H1 (cell line): ENCODE results near the gene RPS15. TPM values are rescaled to one million over a fixed set of nuclear protein-coding genes. Genes with fewer than 3 reads are reported as not detected.
A peak's percentile ranks its signal among the peaks of the same experiment; 100 is the strongest.

Source experiments
- CTCF ChIA-PET: fragments of 300-600 bp; sonication (Branson Sonifier 250); formaldehyde crosslinking; loops from one replicate; lab custom pipeline; 2021; ENCODE audit not compliant: partially characterized antibody; lab: Charles Lee
- POLR2A ChIA-PET: fragments of 300-600 bp; sonication (Branson Sonifier 250); formaldehyde crosslinking; loops from one replicate; lab custom pipeline; 2021; ENCODE audit warnings: inconsistent platforms; ENCODE audit not compliant: partially characterized antibody; lab: Charles Lee
- DNase-seq, 2 experiments: peaks; one replicate each; pipeline versions ENCODE4 v3.0.0 to v3.0.0-alpha.2; 2010 to 2022; ENCODE audit warnings: low spot score in 2 of 2, low read depth in 1 of 2, mixed read lengths in 1 of 2
- FAIRE-seq: peaks from 2 replicates; lab custom pipeline; 2011; peaks lifted over from hg19 to GRCh38; lab: Jason Lieb, UNC
- H2AFZ ChIP-seq: 2 replicates; pipeline ENCODE4 v1.8.1; 2012; ENCODE audit warnings: low read length, inconsistent platforms
- H2AK5ac ChIP-seq: 2 replicates; pipeline ENCODE4 v1.6.1; 2013; ENCODE audit warnings: low read depth, low read length
- H2BK120ac ChIP-seq: replicated peaks from 2 replicates; pipeline ENCODE3; 2013; ENCODE audit warnings: low read depth, low read length, inconsistent platforms
- H2BK12ac ChIP-seq: 2 replicates; pipeline ENCODE4 v1.6.1; 2013; ENCODE audit warnings: low read depth, low read length
- H2BK15ac ChIP-seq: 2 replicates; pipeline ENCODE4 v1.6.1; 2013; ENCODE audit warnings: low read length
- H2BK20ac ChIP-seq: 2 replicates; pipeline ENCODE4 v1.6.1; 2013; ENCODE audit warnings: low read length
- H2BK5ac ChIP-seq: 2 replicates; pipeline ENCODE4 v1.6.1; 2013; ENCODE audit warnings: low read depth, low read length
- H3K14ac ChIP-seq: 2 replicates; pipeline ENCODE4 v1.6.1; 2013; ENCODE audit warnings: inconsistent platforms; ENCODE audit not compliant: insufficient read length
- H3K18ac ChIP-seq: 2 replicates; pipeline ENCODE4 v1.6.1; 2013; ENCODE audit warnings: low read length; ENCODE audit errors: extremely low read depth
- H3K23ac ChIP-seq: 2 replicates; pipeline ENCODE4 v1.6.1; 2013; ENCODE audit warnings: inconsistent platforms; ENCODE audit not compliant: insufficient read length
- H3K23me2 ChIP-seq: 2 replicates; pipeline ENCODE4 v1.6.1; 2013; ENCODE audit warnings: low read depth, low read length
- H3K27ac ChIP-seq: 2 replicates; pipeline ENCODE4 v1.6.1; 2011; ENCODE audit warnings: low read depth, low read length, inconsistent platforms
- H3K27me3 ChIP-seq, 4 experiments: replicated peaks in 1 of 4; 1 replicate in 1 of 4; 2 replicates in 3 of 4; pipeline versions ENCODE4 v1.6.1 to v1.8.1; 2011 to 2013; ENCODE audit warnings: low read length in 3 of 4, mild to moderate bottlenecking in 3 of 4, inconsistent platforms in 2 of 4, mixed read lengths in 2 of 4, moderate library complexity in 1 of 4; ENCODE audit not compliant: control insufficient read depth in 3 of 4, insufficient read depth in 3 of 4; ENCODE audit errors: extremely low read depth in 1 of 4
- H3K36me3 ChIP-seq, 4 experiments: 2 replicates each; pipeline versions ENCODE4 v1.6.1 to v1.8.1; 2011 to 2013; ENCODE audit warnings: mild to moderate bottlenecking in 4 of 4, low read length in 3 of 4, moderate library complexity in 2 of 4, control low read depth in 1 of 4, inconsistent platforms in 1 of 4; ENCODE audit not compliant: insufficient read depth in 4 of 4, control insufficient read depth in 2 of 4
- H3K4ac ChIP-seq: replicated peaks from 2 replicates; pipeline ENCODE3; 2013; ENCODE audit warnings: low read length, low read depth, mixed read lengths, inconsistent platforms; ENCODE audit not compliant: insufficient read length
- H3K4me1 ChIP-seq, 4 experiments: replicated peaks in 1 of 4; 1 replicate in 1 of 4; 2 replicates in 3 of 4; pipeline versions ENCODE4 v1.6.1 to v1.8.1; 2011 to 2013; ENCODE audit warnings: low read length in 3 of 4, inconsistent platforms in 2 of 4, mixed read lengths in 1 of 4; ENCODE audit not compliant: insufficient read depth in 4 of 4, control insufficient read depth in 3 of 4
- H3K4me2 ChIP-seq, 2 experiments: 2 replicates each; pipeline versions ENCODE4 v1.6.1 to v1.8.1; 2011 to 2013; ENCODE audit warnings: low read depth in 2 of 2, low read length in 2 of 2, control low read depth in 1 of 2, inconsistent platforms in 1 of 2, mild to moderate bottlenecking in 1 of 2; ENCODE audit not compliant: insufficient read depth in 1 of 2
- H3K4me3 ChIP-seq, 4 experiments: fragments of 200-600, 300-600 bp in 1 of 4; sonication (generic), shearing (Covaris generic), sonication (Bioruptor Twin) in 1 of 4; 2 replicates each; pipeline versions ENCODE4 v1.5.1 to v1.8.1; 2011 to 2016; ENCODE audit warnings: low read length in 4 of 4, low read depth in 3 of 4, control low read depth in 2 of 4, inconsistent platforms in 2 of 4, mild to moderate bottlenecking in 2 of 4, mixed read lengths in 1 of 4, moderate library complexity in 1 of 4; ENCODE audit not compliant: insufficient read depth in 2 of 4; ENCODE audit errors: extremely low read depth in 1 of 4
- H3K56ac ChIP-seq: replicated peaks from 2 replicates; pipeline ENCODE3; 2013; ENCODE audit warnings: low read depth, mild to moderate bottlenecking, mixed read lengths, low read length, inconsistent platforms; ENCODE audit not compliant: insufficient read length
- H3K79me1 ChIP-seq: 2 replicates; pipeline ENCODE4 v1.6.1; 2013; ENCODE audit warnings: low read depth, low read length, control low read depth
- H3K79me2 ChIP-seq, 2 experiments: 2 replicates each; pipeline versions ENCODE4 v1.6.1 to v1.8.1; 2012 to 2013; ENCODE audit warnings: low read length in 2 of 2, mild to moderate bottlenecking in 2 of 2, inconsistent platforms in 1 of 2; ENCODE audit not compliant: insufficient read depth in 2 of 2, control insufficient read depth in 1 of 2
- H3K9ac ChIP-seq, 4 experiments: replicated peaks in 1 of 4; 1 replicate in 1 of 4; 2 replicates in 3 of 4; pipeline versions ENCODE4 v1.6.1 to v1.8.1; 2011 to 2013; ENCODE audit warnings: low read depth in 3 of 4, low read length in 3 of 4, control low read depth in 2 of 4, mild to moderate bottlenecking in 2 of 4, moderate library complexity in 2 of 4, inconsistent platforms in 1 of 4; ENCODE audit errors: extremely low read depth in 1 of 4
- H3K9me3 ChIP-seq, 2 experiments: 2 replicates each; pipeline versions ENCODE4 v1.6.1 to v1.8.1; 2012 to 2013; ENCODE audit warnings: mild to moderate bottlenecking in 2 of 2, moderate library complexity in 2 of 2, control low read depth in 1 of 2, inconsistent platforms in 1 of 2, low read depth in 1 of 2, low read length in 1 of 2, mixed read lengths in 1 of 2; ENCODE audit not compliant: insufficient read depth in 2 of 2
- H4K20me1 ChIP-seq, 2 experiments: replicated peaks in 1 of 2; 2 replicates each; pipeline versions ENCODE3 to v1.8.1; 2011 to 2013; ENCODE audit warnings: inconsistent platforms in 2 of 2, low read length in 2 of 2, mild to moderate bottlenecking in 1 of 2; ENCODE audit not compliant: insufficient read depth in 2 of 2, control insufficient read depth in 1 of 2
- H4K5ac ChIP-seq: 2 replicates; pipeline ENCODE4 v1.6.1; 2013; ENCODE audit warnings: low read length, low read depth, mixed read lengths, inconsistent platforms; ENCODE audit not compliant: insufficient read length
- H4K8ac ChIP-seq: 2 replicates; pipeline ENCODE4 v1.8.0; 2013; ENCODE audit warnings: mild to moderate bottlenecking, moderate library complexity, low read length, inconsistent platforms; ENCODE audit not compliant: insufficient read depth; ENCODE audit errors: extremely low read depth
- H4K91ac ChIP-seq: replicated peaks from 2 replicates; pipeline ENCODE3; 2013; ENCODE audit warnings: low read length, mixed read lengths, inconsistent platforms; ENCODE audit not compliant: insufficient read length
- EZH2 ChIP-seq: fragments of 200-600 bp; sonication (generic); IDR thresholded peaks from 2 replicates; pipeline ENCODE4 v1.7.1; 2012; ENCODE audit warnings: low read depth, mild to moderate bottlenecking, moderate library complexity, low read length, inconsistent platforms; ENCODE audit not compliant: severe bottlenecking
- HDAC2 ChIP-seq, 2 experiments: fragments of 300-600 bp in 1 of 2; sonication (generic) in 1 of 2; IDR thresholded peaks; 2 replicates each; pipeline ENCODE4 v1.6.1; 2011 to 2012; ENCODE audit warnings: low read depth in 2 of 2, low read length in 2 of 2, mild to moderate bottlenecking in 2 of 2, moderate library complexity in 2 of 2, borderline replicate concordance in 1 of 2, inconsistent platforms in 1 of 2
- KDM1A ChIP-seq: fragments of 200-600, 300-600 bp; sonication (generic); IDR thresholded peaks from 2 replicates; pipeline ENCODE4 v1.7.1; 2016; ENCODE audit warnings: mild to moderate bottlenecking, low read length, borderline replicate concordance
- WGBS, 2 experiments: shearing (Covaris generic) in 1 of 2; methylation state at CpG; one replicate each; pipeline versions ENCODE4 v1.1.6 to v1.1.7; 2013 to 2015; ENCODE audit warnings: low lambda C conversion rate in 2 of 2, mixed read lengths in 2 of 2, inconsistent platforms in 1 of 2, low coverage in 1 of 2, missing lambda C conversion rate in 1 of 2; ENCODE audit not compliant: insufficient replicate concordance in 2 of 2, insufficient coverage in 1 of 2, insufficient read length in 1 of 2; ENCODE audit errors: extremely low coverage in 1 of 2, missing lambda C conversion rate in 1 of 2; 5-methylcytosine and 5-hydroxymethylcytosine counted together
- polyA plus RNA-seq, 7 experiments: library from polyadenylated mRNA; depleted of rRNA in 3 of 7; stranded (reverse) in 5 of 7; unstranded in 2 of 7; fragments of >200 nt in 5 of 7; fragments of 200-250 nt in 2 of 7; gene quantifications; 1 replicate in 5 of 7; 2 replicates in 1 of 7; 4 replicates in 1 of 7; pipeline versions ENCODE4 v1.2.1 to v1.2.3, GENCODE V29; 2011 to 2013; ENCODE audit warnings: missing spikeins in 2 of 7, mixed read lengths in 2 of 7
- total RNA-seq: library from RNA; stranded (reverse); fragmentation: NEBNext Ultra II Directional; extraction: Animal tissue kit (Norgen Biotek cat#: 25700); gene quantifications from 2 replicates; pipeline ENCODE4 v1.2.1, GENCODE V29; 2021

The RPS15 gene
- total and polyA plus RNA-seq, 2 of the 8 experiments (the other 6 are each of a cell fraction or from before 2014, with no cell fraction given): 1,562 to 3,890 TPM

- peak; percentile 99 for TF ChIP-seq KDM1A
- peak in 1 of 2 experiments; percentile 78; a peak in 1 of 4 replicates for TF ChIP-seq HDAC2 (IDR thresholded peaks at IDR 0.05; ENCODE audit: borderline replicate concordance in 1 of 2, low read depth in 2 of 2, low read length in 2 of 2)
- TF ChIP-seq EZH2: no peak
- Histone ChIP-seq H2BK15ac (peak overlapping the region; percentile 72; the same call in 1 of the 2 replicates), H2BK5ac (no peak overlapping the region), H2BK12ac (peak overlapping the region; percentile 17; the same call in 1 of the 2 replicates), H4K91ac (no peak overlapping the region), H3K14ac (no peak overlapping the region), H3K4ac (no peak overlapping the region), H3K9ac (no peak overlapping the region; a peak in 2 of 7 replicates), H3K4me3 (peak overlapping the region; percentile 51 to 81 (median 62)), H3K36me3 (no peaks in the 10 kb centered on the region), H3K9me3 (no peaks in the 10 kb centered on the region), H3K18ac (no peak overlapping the region; the same call in 1 of the 2 replicates), H3K4me2 (peak overlapping the region; percentile 76 to 83), H2BK120ac (no peak overlapping the region), H3K4me1 (peaks cover 0 to 10% (median 5%) of the 10 kb centered on the region in 4 experiments; a peak in 5 of 7 replicates), H2AK5ac (no peak overlapping the region), H3K56ac (no peak overlapping the region), H4K5ac (peak overlapping the region; percentile 19), H4K8ac (peak overlapping the region; percentile 51), H3K27ac (no peak overlapping the region), H2AFZ (no peak overlapping the region), H4K20me1 (peaks cover 0 to 2% of the 10 kb centered on the region in 2 experiments), H3K79me2 (no peaks in the 10 kb centered on the region), H3K23ac (no peak overlapping the region), H3K79me1 (no peaks in the 10 kb centered on the region; the same call in 1 of the 2 replicates), H3K27me3 (peaks cover 0 to 2% (median 0%) of the 10 kb centered on the region in 4 experiments; a peak in 2 of 7 replicates), H3K23me2 (peaks cover 3% of the 10 kb centered on the region; the same call in 1 of the 2 replicates), H2BK20ac (no peak overlapping the region)
- DNase-seq (no peak), FAIRE-seq (no peak)
- ChIA-PET CTCF (no interaction called here), POLR2A (interaction anchor here (1.0 kb wide), 2 partner anchors 11 to 27 kb away, joined by 3 read pairs; no protein-coding TSS in a partner anchor)
- WGBS, 2 experiments: 60% methylated on average over 33 of the region's 36 CpGs; no CpG with 5 or more reads in 1 of the 2 experiments
Observed at GRCh38 chr19:1400281-1401137, 37.7 kb upstream of the RPS15 start.
